Liver (tissue), 9 donors: Measurements from ENCODE around the gene KSR1. TPM values are rescaled to one million over a fixed set of nuclear protein-coding genes. Genes with fewer than 3 reads are reported as not detected.

ENCODE experiments used
- DNase-seq: peaks from one replicate; pipeline ENCODE4 v3.0.0-alpha.2; 2017; ENCODE audit warnings: low spot score
- H3K27ac ChIP-seq, 2 donors: one replicate each; pipeline ENCODE4 v1.7.0; 2013; ENCODE audit warnings: inconsistent platforms in 2 of 2, low read length in 2 of 2, control low read depth in 1 of 2, low read depth in 1 of 2, mild to moderate bottlenecking in 1 of 2
- H3K27me3 ChIP-seq, 4 donors: one replicate each; pipeline versions ENCODE4 v1.6.1 to v1.7.0; 2013; ENCODE audit warnings: low read length in 3 of 4, inconsistent platforms in 1 of 4, mild to moderate bottlenecking in 1 of 4, moderate library complexity in 1 of 4; ENCODE audit not compliant: control insufficient read depth in 4 of 4, insufficient read depth in 4 of 4
- H3K36me3 ChIP-seq, 4 donors: one replicate each; pipeline versions ENCODE4 v1.6.1 to v1.7.0; 2013; ENCODE audit warnings: low read length in 3 of 4, mild to moderate bottlenecking in 3 of 4, low read depth in 1 of 4, moderate library complexity in 1 of 4; ENCODE audit not compliant: control insufficient read depth in 4 of 4, insufficient read depth in 3 of 4
- H3K4me1 ChIP-seq, 4 donors: one replicate each; pipeline versions ENCODE4 v1.6.1 to v1.7.0; 2013; ENCODE audit warnings: low read length in 3 of 4, mild to moderate bottlenecking in 3 of 4, moderate library complexity in 1 of 4; ENCODE audit not compliant: control insufficient read depth in 4 of 4, insufficient read depth in 4 of 4
- H3K4me3 ChIP-seq, 3 donors: one replicate each; pipeline versions ENCODE4 v1.6.1 to v1.7.0; 2013; ENCODE audit warnings: low read length in 3 of 3, control low read depth in 1 of 3, low read depth in 1 of 3, mild to moderate bottlenecking in 1 of 3
- H3K9ac ChIP-seq, 2 donors: one replicate each; pipeline ENCODE4 v1.7.0; 2013; ENCODE audit warnings: low read length in 2 of 2, mild to moderate bottlenecking in 2 of 2, moderate library complexity in 2 of 2, control low read depth in 1 of 2, low read depth in 1 of 2
- H3K9me3 ChIP-seq, 4 donors: one replicate each; pipeline versions ENCODE4 v1.6.1 to v1.7.0; 2013; ENCODE audit warnings: low read length in 3 of 4; ENCODE audit not compliant: control insufficient read depth in 4 of 4
- EGR1 ChIP-seq, 2 donors: IDR thresholded peaks; 2 replicates each; pipeline ENCODE4 v1.6.1; 2016 to 2018; ENCODE audit warnings: antibody characterized with exemption in 2 of 2, low read depth in 2 of 2
- FOXA1 ChIP-seq: IDR thresholded peaks from 2 replicates; pipeline ENCODE4 v1.6.1; 2016; ENCODE audit warnings: antibody characterized with exemption
- FOXA2 ChIP-seq: IDR thresholded peaks from 2 replicates; pipeline ENCODE4 v1.6.1; 2016; ENCODE audit warnings: antibody characterized with exemption
- GABPA ChIP-seq, 2 donors: IDR thresholded peaks in 1 of 2; conservative IDR thresholded peaks in 1 of 2; 2 replicates each; pipeline ENCODE4 v1.6.1; 2016; ENCODE audit warnings: antibody characterized with exemption in 2 of 2, mild to moderate bottlenecking in 1 of 2, moderate library complexity in 1 of 2
- HNF4A ChIP-seq, 2 donors: conservative IDR thresholded peaks; 2 replicates each; pipeline ENCODE4 v1.6.1; 2016; ENCODE audit warnings: antibody characterized with exemption in 2 of 2, mild to moderate bottlenecking in 2 of 2
- HNF4G ChIP-seq: IDR thresholded peaks from 2 replicates; pipeline ENCODE4 v1.6.1; 2016; ENCODE audit warnings: antibody characterized with exemption
- JUND ChIP-seq, 2 donors: IDR thresholded peaks; 2 replicates each; pipeline ENCODE4 v1.6.1; 2016; ENCODE audit warnings: antibody characterized with exemption in 2 of 2
- NR2F2 ChIP-seq: IDR thresholded peaks from 2 replicates; pipeline ENCODE4 v1.6.1; 2016; ENCODE audit warnings: antibody characterized with exemption
- RAD21 ChIP-seq, 2 donors: IDR thresholded peaks; 2 replicates each; pipeline ENCODE4 v1.6.1; 2016; ENCODE audit warnings: antibody characterized with exemption in 2 of 2, mild to moderate bottlenecking in 2 of 2
- RXRA ChIP-seq, 2 donors: IDR thresholded peaks; 2 replicates each; pipeline ENCODE4 v1.6.1; 2017 to 2018; ENCODE audit warnings: antibody characterized with exemption in 2 of 2, mild to moderate bottlenecking in 1 of 2
- SP1 ChIP-seq: IDR thresholded peaks from 2 replicates; pipeline ENCODE4 v1.6.1; 2018; ENCODE audit warnings: antibody characterized with exemption, mild to moderate bottlenecking
- TAF1 ChIP-seq: conservative IDR thresholded peaks from 2 replicates; pipeline ENCODE4 v1.6.1; 2016; ENCODE audit warnings: antibody characterized with exemption, mild to moderate bottlenecking
- YY1 ChIP-seq: IDR thresholded peaks from 2 replicates; pipeline ENCODE4 v1.6.1; 2016; ENCODE audit warnings: antibody characterized with exemption, mild to moderate bottlenecking
- WGBS: extraction: QIAGEN DNeasy Blood & Tissue Kit; methylation state at CpG from one replicate; pipeline ENCODE4 v1.1.7; 2013; 5-methylcytosine and 5-hydroxymethylcytosine counted together
- polyA plus RNA-seq, 2 donors: library from polyadenylated mRNA; stranded (reverse) in 1 of 2; unstranded in 1 of 2; fragments of 200-250 nt in 1 of 2; fragments of >200 nt in 1 of 2; fragmentation: Nextera tagmentation in 1 of 2; extraction: Ambion mirVana in 1 of 2; gene quantifications; one replicate each; pipeline versions ENCODE4 v1.2.1 to v1.2.3, GENCODE V29; 2013 to 2015
- total RNA-seq, 2 donors: library from RNA; depleted of rRNA; stranded (reverse); fragments of >200 nt; gene quantifications; one replicate each; pipeline ENCODE4 v1.2.3, GENCODE V29; 2014
- TF ChIP-seq, protein P1 (sequence below): IDR thresholded peaks from 2 replicates; pipeline ENCODE4 v1.6.1; 2016; ENCODE audit warnings: antibody characterized with exemption
- TF ChIP-seq, protein P2 (sequence below): IDR thresholded peaks from 2 replicates; pipeline ENCODE4 v1.6.1; 2016; ENCODE audit warnings: antibody characterized with exemption
- TF ChIP-seq, protein P3 (sequence below): IDR thresholded peaks from 2 replicates; pipeline ENCODE4 v1.6.1; 2016; ENCODE audit warnings: antibody characterized with exemption, mild to moderate bottlenecking
- TF ChIP-seq, protein P4 (sequence below): fragments of 150-350 bp; IDR thresholded peaks from 2 replicates; pipeline ENCODE4 v1.5.1; 2017; ENCODE audit warnings: improper control_type of control experiment, low read depth, low read length; ENCODE audit not compliant: missing input control
- TF ChIP-seq, protein P5 (sequence below): IDR thresholded peaks from 2 replicates; pipeline ENCODE4 v1.6.1; 2016; ENCODE audit warnings: antibody characterized with exemption
- donor health status: healthy.
- donor health status: healthy.
- donor health status: healthy.
- donor health status: healthy.
- donor health status: healthy.

KSR1 gene
- total and polyA plus RNA-seq, 4 donors: 1.2 to 9.0 (median 4.1) TPM

DNA sequence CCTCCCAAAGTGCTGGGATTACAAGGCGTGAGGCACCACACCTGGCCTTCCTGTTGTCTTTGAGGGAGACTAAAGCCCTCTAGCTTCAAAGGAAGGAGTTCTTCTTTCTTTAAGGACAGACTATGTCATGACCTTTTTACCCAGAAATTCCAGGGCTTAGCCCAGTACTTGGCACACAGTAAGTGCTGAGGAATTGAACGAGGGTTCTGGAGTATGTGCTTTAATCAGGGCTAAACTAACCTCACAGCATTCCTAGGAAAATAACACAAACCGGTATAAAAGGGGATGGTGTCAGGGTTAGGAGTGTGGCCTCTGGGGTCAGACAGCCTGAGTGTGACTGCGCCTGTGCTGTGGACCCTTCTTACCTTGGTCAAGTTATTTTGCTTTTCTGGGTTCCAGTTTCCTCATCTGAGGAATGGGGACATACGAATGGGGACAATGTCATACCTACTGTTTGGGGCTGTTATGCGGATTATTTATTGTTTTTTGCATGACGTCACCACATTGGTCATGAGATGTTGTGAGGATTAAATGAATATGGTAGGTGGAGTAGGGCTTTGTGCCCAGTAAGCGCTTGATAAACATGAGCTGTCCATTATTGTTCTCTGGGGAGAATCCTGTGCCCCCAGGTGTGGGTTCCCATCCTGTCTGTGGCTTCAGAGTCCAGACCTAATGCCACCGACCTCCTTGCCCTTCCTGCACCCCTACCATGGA lies 21.9 kb downstream of the KSR1 start:
- Histone ChIP-seq H3K9me3 (no peaks in the 10 kb centered on the region), H3K27me3 (no peaks in the 10 kb centered on the region), H3K36me3 (no peaks in the 10 kb centered on the region), H3K27ac (no peak overlapping the region), H3K4me3 (no peak overlapping the region), H3K9ac (no peak overlapping the region), H3K4me1 (peaks cover 0 to 3% (median 0%) of the 10 kb centered on the region in 4 donors)
- DNase-seq: no peak
- TF ChIP-seq YY1 (no peak), JUND (IDR thresholded peaks at IDR 0.05) (no peak), FOXA2 (no peak), TAF1 (no peak), HNF4A (conservative IDR thresholded peaks at IDR 0.05) (no peak), NR2F2 (no peak), SP1 (no peak), RAD21 (IDR thresholded peaks at IDR 0.05) (no peak), GABPA (IDR thresholded peaks at IDR 0.05 in 1 of 2, conservative IDR thresholded peaks at IDR 0.05 in 1 of 2) (no peak), FOXA1 (no peak), HNF4G (no peak), EGR1 (IDR thresholded peaks at IDR 0.05; ENCODE audit: low read depth in 2 of 2) (no peak), RXRA (IDR thresholded peaks at IDR 0.05) (no peak)
- TF ChIP-seq, protein P1, sequence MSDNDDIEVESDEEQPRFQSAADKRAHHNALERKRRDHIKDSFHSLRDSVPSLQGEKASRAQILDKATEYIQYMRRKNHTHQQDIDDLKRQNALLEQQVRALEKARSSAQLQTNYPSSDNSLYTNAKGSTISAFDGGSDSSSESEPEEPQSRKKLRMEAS: no peak
- TF ChIP-seq, protein P2, sequence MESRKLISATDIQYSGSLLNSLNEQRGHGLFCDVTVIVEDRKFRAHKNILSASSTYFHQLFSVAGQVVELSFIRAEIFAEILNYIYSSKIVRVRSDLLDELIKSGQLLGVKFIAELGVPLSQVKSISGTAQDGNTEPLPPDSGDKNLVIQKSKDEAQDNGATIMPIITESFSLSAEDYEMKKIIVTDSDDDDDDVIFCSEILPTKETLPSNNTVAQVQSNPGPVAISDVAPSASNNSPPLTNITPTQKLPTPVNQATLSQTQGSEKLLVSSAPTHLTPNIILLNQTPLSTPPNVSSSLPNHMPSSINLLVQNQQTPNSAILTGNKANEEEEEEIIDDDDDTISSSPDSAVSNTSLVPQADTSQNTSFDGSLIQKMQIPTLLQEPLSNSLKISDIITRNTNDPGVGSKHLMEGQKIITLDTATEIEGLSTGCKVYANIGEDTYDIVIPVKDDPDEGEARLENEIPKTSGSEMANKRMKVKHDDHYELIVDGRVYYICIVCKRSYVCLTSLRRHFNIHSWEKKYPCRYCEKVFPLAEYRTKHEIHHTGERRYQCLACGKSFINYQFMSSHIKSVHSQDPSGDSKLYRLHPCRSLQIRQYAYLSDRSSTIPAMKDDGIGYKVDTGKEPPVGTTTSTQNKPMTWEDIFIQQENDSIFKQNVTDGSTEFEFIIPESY: no peak
- TF ChIP-seq, protein P3, sequence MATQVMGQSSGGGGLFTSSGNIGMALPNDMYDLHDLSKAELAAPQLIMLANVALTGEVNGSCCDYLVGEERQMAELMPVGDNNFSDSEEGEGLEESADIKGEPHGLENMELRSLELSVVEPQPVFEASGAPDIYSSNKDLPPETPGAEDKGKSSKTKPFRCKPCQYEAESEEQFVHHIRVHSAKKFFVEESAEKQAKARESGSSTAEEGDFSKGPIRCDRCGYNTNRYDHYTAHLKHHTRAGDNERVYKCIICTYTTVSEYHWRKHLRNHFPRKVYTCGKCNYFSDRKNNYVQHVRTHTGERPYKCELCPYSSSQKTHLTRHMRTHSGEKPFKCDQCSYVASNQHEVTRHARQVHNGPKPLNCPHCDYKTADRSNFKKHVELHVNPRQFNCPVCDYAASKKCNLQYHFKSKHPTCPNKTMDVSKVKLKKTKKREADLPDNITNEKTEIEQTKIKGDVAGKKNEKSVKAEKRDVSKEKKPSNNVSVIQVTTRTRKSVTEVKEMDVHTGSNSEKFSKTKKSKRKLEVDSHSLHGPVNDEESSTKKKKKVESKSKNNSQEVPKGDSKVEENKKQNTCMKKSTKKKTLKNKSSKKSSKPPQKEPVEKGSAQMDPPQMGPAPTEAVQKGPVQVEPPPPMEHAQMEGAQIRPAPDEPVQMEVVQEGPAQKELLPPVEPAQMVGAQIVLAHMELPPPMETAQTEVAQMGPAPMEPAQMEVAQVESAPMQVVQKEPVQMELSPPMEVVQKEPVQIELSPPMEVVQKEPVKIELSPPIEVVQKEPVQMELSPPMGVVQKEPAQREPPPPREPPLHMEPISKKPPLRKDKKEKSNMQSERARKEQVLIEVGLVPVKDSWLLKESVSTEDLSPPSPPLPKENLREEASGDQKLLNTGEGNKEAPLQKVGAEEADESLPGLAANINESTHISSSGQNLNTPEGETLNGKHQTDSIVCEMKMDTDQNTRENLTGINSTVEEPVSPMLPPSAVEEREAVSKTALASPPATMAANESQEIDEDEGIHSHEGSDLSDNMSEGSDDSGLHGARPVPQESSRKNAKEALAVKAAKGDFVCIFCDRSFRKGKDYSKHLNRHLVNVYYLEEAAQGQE: no peak
- TF ChIP-seq, protein P4, sequence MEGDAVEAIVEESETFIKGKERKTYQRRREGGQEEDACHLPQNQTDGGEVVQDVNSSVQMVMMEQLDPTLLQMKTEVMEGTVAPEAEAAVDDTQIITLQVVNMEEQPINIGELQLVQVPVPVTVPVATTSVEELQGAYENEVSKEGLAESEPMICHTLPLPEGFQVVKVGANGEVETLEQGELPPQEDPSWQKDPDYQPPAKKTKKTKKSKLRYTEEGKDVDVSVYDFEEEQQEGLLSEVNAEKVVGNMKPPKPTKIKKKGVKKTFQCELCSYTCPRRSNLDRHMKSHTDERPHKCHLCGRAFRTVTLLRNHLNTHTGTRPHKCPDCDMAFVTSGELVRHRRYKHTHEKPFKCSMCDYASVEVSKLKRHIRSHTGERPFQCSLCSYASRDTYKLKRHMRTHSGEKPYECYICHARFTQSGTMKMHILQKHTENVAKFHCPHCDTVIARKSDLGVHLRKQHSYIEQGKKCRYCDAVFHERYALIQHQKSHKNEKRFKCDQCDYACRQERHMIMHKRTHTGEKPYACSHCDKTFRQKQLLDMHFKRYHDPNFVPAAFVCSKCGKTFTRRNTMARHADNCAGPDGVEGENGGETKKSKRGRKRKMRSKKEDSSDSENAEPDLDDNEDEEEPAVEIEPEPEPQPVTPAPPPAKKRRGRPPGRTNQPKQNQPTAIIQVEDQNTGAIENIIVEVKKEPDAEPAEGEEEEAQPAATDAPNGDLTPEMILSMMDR: no peak
- TF ChIP-seq, protein P5, sequence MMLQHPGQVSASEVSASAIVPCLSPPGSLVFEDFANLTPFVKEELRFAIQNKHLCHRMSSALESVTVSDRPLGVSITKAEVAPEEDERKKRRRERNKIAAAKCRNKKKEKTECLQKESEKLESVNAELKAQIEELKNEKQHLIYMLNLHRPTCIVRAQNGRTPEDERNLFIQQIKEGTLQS: no peak
- WGBS: 96% methylated on average over 9 of the region's 9 CpGs
